WI38 (cell line): ENCODE data around the gene DNAH11.

Source experiments
- H3K4me3 ChIP-seq: 2 replicates; pipeline ENCODE4 v1.5.1; 2011; ENCODE audit warnings: low read depth, mild to moderate bottlenecking, control low read depth, low read length
- CTCF ChIP-seq: IDR thresholded peaks from 2 replicates; pipeline ENCODE4 v1.5.1; 2012; ENCODE audit warnings: low read depth, mild to moderate bottlenecking, control low read depth, low read length

DNAH11 gene

GRCh38 chr7:21911341-21911875 is 368.6 kb downstream of the DNAH11 start:
- no peak for TF ChIP-seq CTCF
- no peak overlapping the region for H3K4me3 ChIP-seq

GRCh38 chr7:21912305-21912704 is 369.5 kb downstream of the DNAH11 start:
- TF ChIP-seq CTCF, result no peak
- no peak overlapping the region for H3K4me3 ChIP-seq

GRCh38 chr7:21912931-21913780 is 370.3 kb downstream of the DNAH11 start:
- no peak overlapping the region for H3K4me3 ChIP-seq
- no peak for TF ChIP-seq CTCF

GRCh38 chr7:21914671-21915070 is 371.8 kb downstream of the DNAH11 start:
- TF ChIP-seq CTCF, result no peak
- no peak overlapping the region for H3K4me3 ChIP-seq

GRCh38 chr7:21915140-21915539 is 372.3 kb downstream of the DNAH11 start:
- TF ChIP-seq CTCF, result no peak
- H3K4me3 ChIP-seq, result no peak overlapping the region

GRCh38 chr7:21916176-21916575 is 373.3 kb downstream of the DNAH11 start:
- no peak overlapping the region for H3K4me3 ChIP-seq
- TF ChIP-seq CTCF, result no peak

- no peak for TF ChIP-seq CTCF
- H3K4me3 ChIP-seq, result no peak overlapping the region
These were observed 373.8 kb downstream of the DNAH11 start for GRCh38 chr7:21916629-21917028.
